Mesendoderm (in vitro differentiated cells): ENCODE measurements around the gene RIOX2.

Source experiments
- DNase-seq: peaks from one replicate; pipeline ENCODE4 v3.0.0; 2013
- H2AK5ac ChIP-seq: 2 replicates; pipeline ENCODE4 v1.6.1; 2013; ENCODE audit warnings: low read length, inconsistent platforms
- H2BK120ac ChIP-seq: 2 replicates; pipeline ENCODE4 v1.6.1; 2013; ENCODE audit warnings: low read depth, mild to moderate bottlenecking, low read length, moderate library complexity, mixed read lengths
- H2BK15ac ChIP-seq: replicated peaks from 2 replicates; pipeline ENCODE4 v1.6.1; 2013; ENCODE audit warnings: low read depth, mild to moderate bottlenecking, moderate library complexity
- H2BK5ac ChIP-seq: 2 replicates; pipeline ENCODE4 v1.6.1; 2013; ENCODE audit warnings: low read length, inconsistent platforms
- H3K18ac ChIP-seq: 2 replicates; pipeline ENCODE4 v1.6.1; 2013; ENCODE audit warnings: mild to moderate bottlenecking, low read length, mixed read lengths
- H3K23ac ChIP-seq: one replicate; pipeline ENCODE4 v1.6.1; 2013; ENCODE audit warnings: low read length
- H3K27ac ChIP-seq: 2 replicates; pipeline ENCODE4 v1.5.1; 2013; ENCODE audit warnings: low read depth, mild to moderate bottlenecking, inconsistent platforms, low read length, moderate library complexity
- H3K27me3 ChIP-seq: 2 replicates; pipeline ENCODE4 v1.6.1; 2013; ENCODE audit warnings: low read length, control low read depth, mild to moderate bottlenecking, inconsistent platforms; ENCODE audit not compliant: insufficient read depth, poor library complexity
- H3K36me3 ChIP-seq: 2 replicates; pipeline ENCODE4 v1.6.1; 2013; ENCODE audit warnings: low read length, inconsistent platforms; ENCODE audit not compliant: control insufficient read depth, insufficient read depth
- H3K4ac ChIP-seq: one replicate; pipeline ENCODE4 v1.6.1; 2013; ENCODE audit warnings: low read depth, mild to moderate bottlenecking, low read length, moderate library complexity
- H3K4me1 ChIP-seq: 2 replicates; pipeline ENCODE4 v1.6.1; 2013; ENCODE audit warnings: low read depth, low read length, inconsistent platforms; ENCODE audit not compliant: control insufficient read depth
- H3K4me2 ChIP-seq: 2 replicates; pipeline ENCODE4 v1.6.1; 2013; ENCODE audit warnings: low read length
- H3K4me3 ChIP-seq: 2 replicates; pipeline ENCODE4 v1.5.1; 2013; ENCODE audit warnings: mild to moderate bottlenecking, low read length
- H3K56ac ChIP-seq: one replicate; pipeline ENCODE4 v1.6.1; 2013; ENCODE audit warnings: low read length
- H3K79me1 ChIP-seq: 2 replicates; pipeline ENCODE4 v1.6.1; 2013; ENCODE audit warnings: low read length, inconsistent platforms
- H3K79me2 ChIP-seq: 2 replicates; pipeline ENCODE4 v1.6.1; 2013; ENCODE audit warnings: mild to moderate bottlenecking, low read length; ENCODE audit not compliant: control insufficient read depth, insufficient read depth
- H3K9ac ChIP-seq: 2 replicates; pipeline ENCODE4 v1.6.1; 2013; ENCODE audit warnings: low read length, inconsistent platforms
- H4K5ac ChIP-seq: one replicate; pipeline ENCODE4 v1.6.1; 2013; ENCODE audit warnings: low read length
- H4K8ac ChIP-seq: one replicate; pipeline ENCODE4 v1.6.1; 2013; ENCODE audit warnings: low read depth, mild to moderate bottlenecking, control low read depth, low read length, moderate library complexity
- WGBS: extraction: QIAGEN DNeasy Blood & Tissue Kit; methylation state at CpG from one replicate; pipeline ENCODE4 v1.1.7; 2013; ENCODE audit warnings: low lambda C conversion rate, missing lambda C conversion rate; ENCODE audit not compliant: insufficient coverage; ENCODE audit errors: extremely low coverage; 5-methylcytosine and 5-hydroxymethylcytosine counted together

RIOX2 gene

GRCh38 chr3:97931218-97931617, 41.0 kb downstream of the RIOX2 start:
- no peak overlapping the region for H3K56ac ChIP-seq
- no peaks in the 10 kb centered on the region for H3K27me3 ChIP-seq
- no peak overlapping the region for H3K18ac ChIP-seq
- no peak overlapping the region for H3K23ac ChIP-seq
- no peak overlapping the region for H3K9ac ChIP-seq
- no peak overlapping the region for H2BK15ac ChIP-seq
- no peak overlapping the region for H3K4me3 ChIP-seq
- H3K79me1 ChIP-seq: no peaks in the 10 kb centered on the region
- no peaks in the 10 kb centered on the region for H3K36me3 ChIP-seq
- WGBS: no CpG with 5 or more reads among the region's 2 CpGs
- H3K4me2 ChIP-seq: no peak overlapping the region
- no peak overlapping the region for H4K5ac ChIP-seq
- no peak overlapping the region for H3K4ac ChIP-seq
- H3K27ac ChIP-seq: no peak overlapping the region
- H3K79me2 ChIP-seq: no peaks in the 10 kb centered on the region
- H4K8ac ChIP-seq: no peak overlapping the region
- H3K4me1 ChIP-seq: no peaks in the 10 kb centered on the region
- H2BK120ac ChIP-seq: no peak overlapping the region
- no peak overlapping the region for H2AK5ac ChIP-seq
- no peak overlapping the region for H2BK5ac ChIP-seq
- no peak for DNase-seq

DNA sequence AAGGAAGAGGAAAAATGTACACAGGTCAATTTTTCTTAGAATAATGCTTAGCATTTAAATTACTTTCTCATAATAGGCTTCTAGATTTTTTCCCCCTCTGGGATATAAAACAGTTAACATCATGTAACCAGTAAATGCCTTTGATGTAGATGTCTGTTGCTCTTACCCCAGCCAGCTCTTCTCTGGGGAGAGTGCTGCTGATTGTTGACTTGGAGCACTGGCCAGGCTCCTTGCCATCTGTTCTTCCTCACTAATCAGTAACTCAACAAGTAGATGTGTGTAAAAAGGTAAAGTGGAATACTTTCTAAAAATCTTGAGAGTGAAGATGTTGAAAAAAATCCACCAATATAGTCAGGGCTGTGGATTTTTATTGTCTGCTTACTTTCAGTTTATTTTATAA, 42.2 kb downstream of the RIOX2 start:
- Histone ChIP-seq H3K18ac (no peak overlapping the region), H3K9ac (no peak overlapping the region), H3K79me1 (no peaks in the 10 kb centered on the region), H3K27me3 (no peaks in the 10 kb centered on the region), H3K4me1 (no peaks in the 10 kb centered on the region), H3K23ac (no peak overlapping the region), H4K8ac (no peak overlapping the region), H3K79me2 (no peaks in the 10 kb centered on the region), H3K4ac (no peak overlapping the region), H2BK120ac (no peak overlapping the region), H3K27ac (no peak overlapping the region), H2BK5ac (no peak overlapping the region), H2AK5ac (no peak overlapping the region), H4K5ac (no peak overlapping the region), H3K4me2 (no peak overlapping the region), H3K36me3 (no peaks in the 10 kb centered on the region), H3K4me3 (no peak overlapping the region), H3K56ac (no peak overlapping the region), H2BK15ac (no peak overlapping the region)
- DNase-seq: no peak

GRCh38 chr3:97928986-97929385, 43.2 kb downstream of the RIOX2 start:
- Histone ChIP-seq H3K18ac (no peak overlapping the region), H3K56ac (no peak overlapping the region), H4K5ac (no peak overlapping the region), H3K27ac (no peak overlapping the region), H3K79me1 (no peaks in the 10 kb centered on the region), H3K79me2 (no peaks in the 10 kb centered on the region), H3K36me3 (no peaks in the 10 kb centered on the region), H3K4ac (no peak overlapping the region), H3K4me2 (no peak overlapping the region), H2BK120ac (no peak overlapping the region), H3K4me1 (no peaks in the 10 kb centered on the region), H2BK15ac (no peak overlapping the region), H4K8ac (no peak overlapping the region), H3K27me3 (no peaks in the 10 kb centered on the region), H2AK5ac (no peak overlapping the region), H3K23ac (no peak overlapping the region), H3K4me3 (no peak overlapping the region), H3K9ac (no peak overlapping the region), H2BK5ac (no peak overlapping the region)
- no peak for DNase-seq
- WGBS: no CpG with 5 or more reads among the region's 4 CpGs

DNA sequence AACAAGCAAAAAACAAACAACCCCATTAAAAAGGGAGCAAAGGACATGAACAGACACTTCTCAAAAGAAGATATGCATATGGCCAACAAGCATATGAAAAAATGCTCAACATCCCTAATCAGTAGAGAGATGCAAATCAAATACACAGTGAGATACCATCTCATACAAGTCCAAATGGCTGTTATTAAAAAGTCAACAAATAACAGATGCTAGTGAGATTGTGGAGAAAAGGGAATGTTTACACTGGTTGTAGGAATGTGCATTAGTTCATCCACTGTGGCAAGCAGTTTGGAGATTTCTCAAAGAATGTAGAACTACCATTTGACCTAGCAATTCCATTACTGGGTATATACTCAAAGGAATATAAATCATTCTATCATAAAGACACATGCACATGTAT, 44.5 kb downstream of the RIOX2 start:
- no peak overlapping the region for H2AK5ac ChIP-seq
- no peak overlapping the region for H2BK15ac ChIP-seq
- H3K9ac ChIP-seq: no peak overlapping the region
- H4K8ac ChIP-seq: no peak overlapping the region
- no peak overlapping the region for H2BK120ac ChIP-seq
- H4K5ac ChIP-seq: no peak overlapping the region
- no peak overlapping the region for H3K23ac ChIP-seq
- no peak overlapping the region for H3K4me2 ChIP-seq
- no peaks in the 10 kb centered on the region for H3K36me3 ChIP-seq
- no peaks in the 10 kb centered on the region for H3K79me1 ChIP-seq
- no peak overlapping the region for H3K4ac ChIP-seq
- H3K18ac ChIP-seq: no peak overlapping the region
- no peak overlapping the region for H3K27ac ChIP-seq
- no peaks in the 10 kb centered on the region for H3K79me2 ChIP-seq
- H3K56ac ChIP-seq: no peak overlapping the region
- DNase-seq: no peak
- no peaks in the 10 kb centered on the region for H3K4me1 ChIP-seq
- H3K27me3 ChIP-seq: no peaks in the 10 kb centered on the region
- no peak overlapping the region for H3K4me3 ChIP-seq
- H2BK5ac ChIP-seq: no peak overlapping the region

- Histone ChIP-seq H3K4me2 (no peak overlapping the region), H4K5ac (no peak overlapping the region), H2AK5ac (no peak overlapping the region), H3K9ac (no peak overlapping the region), H3K36me3 (no peaks in the 10 kb centered on the region), H2BK5ac (no peak overlapping the region), H3K79me1 (no peaks in the 10 kb centered on the region), H2BK120ac (no peak overlapping the region), H3K27me3 (no peaks in the 10 kb centered on the region), H3K27ac (no peak overlapping the region), H3K23ac (no peak overlapping the region), H3K4ac (no peak overlapping the region), H3K4me3 (no peak overlapping the region), H3K18ac (no peak overlapping the region), H3K79me2 (no peaks in the 10 kb centered on the region), H4K8ac (no peak overlapping the region), H2BK15ac (no peak overlapping the region), H3K4me1 (no peaks in the 10 kb centered on the region), H3K56ac (no peak overlapping the region)
- WGBS: no CpG with 5 or more reads among the region's 3 CpGs
- DNase-seq: no peak
Observed at GRCh38 chr3:97917813-97918536, 54.3 kb downstream of the RIOX2 start.

- Histone ChIP-seq H2AK5ac (no peak overlapping the region), H3K4me3 (no peak overlapping the region), H3K27ac (no peak overlapping the region), H3K56ac (no peak overlapping the region), H3K18ac (no peak overlapping the region), H2BK15ac (no peak overlapping the region), H3K4me1 (no peaks in the 10 kb centered on the region), H3K79me2 (no peaks in the 10 kb centered on the region), H2BK5ac (no peak overlapping the region), H3K4me2 (no peak overlapping the region), H3K79me1 (no peaks in the 10 kb centered on the region), H3K23ac (no peak overlapping the region), H3K36me3 (no peaks in the 10 kb centered on the region), H3K9ac (no peak overlapping the region), H3K27me3 (no peaks in the 10 kb centered on the region), H4K5ac (no peak overlapping the region), H3K4ac (no peak overlapping the region), H4K8ac (no peak overlapping the region), H2BK120ac (no peak overlapping the region)
- DNase-seq: no peak
Observed at GRCh38 chr3:97916576-97916975, 55.7 kb downstream of the RIOX2 start.
